Spleen (tissue), 7 donors: ENCODE measurements around the gene HNRNPA2B1.
A peak's percentile ranks its signal among the peaks of the same experiment; 100 is the strongest.

Source experiments
- CTCF ChIP-seq, 11 experiments: fragments of 200-600 bp in 7 of 11; fragments of 450-650 bp in 4 of 11; sonication (generic) in 4 of 11; IDR thresholded peaks in 8 of 11; conservative IDR thresholded peaks in 3 of 11; 1 replicate in 7 of 11; 2 replicates in 4 of 11; pipeline versions ENCODE4 v1.4.0 to v1.8.0; 2016 to 2021; ENCODE audit warnings: antibody characterized with exemption in 11 of 11, inconsistent platforms in 4 of 11, mild to moderate bottlenecking in 1 of 11
- POLR2A ChIP-seq, 3 donors: fragments of 450-650 bp; IDR thresholded peaks; one replicate each; pipeline ENCODE4 v1.5.1; 2017; ENCODE audit warnings: antibody characterized with exemption in 3 of 3, mild to moderate bottlenecking in 1 of 3
- POLR2AphosphoS5 ChIP-seq, 3 donors: sonication (generic); formaldehyde crosslinking; IDR thresholded peaks; one replicate each; pipeline ENCODE4 v1.5.1; 2017; ENCODE audit warnings: antibody characterized with exemption in 3 of 3
- donor health status: DM: no; HTN: no; CAD: no; lungs with moderate emphysema.
- donor health status: DM: no; HTN: no; CAD: no.
- donor health status: DM: no; HTN: no; CAD: no.

GRCh38 chr7:26182283-26182682 is 18.3 kb downstream of the HNRNPA2B1 start:
- no peak for TF ChIP-seq CTCF (IDR thresholded peaks at IDR 0.05 in 8 of 11, conservative IDR thresholded peaks at IDR 0.05 in 3 of 11)
- TF ChIP-seq POLR2A (IDR thresholded peaks at IDR 0.05), result no peak
- TF ChIP-seq POLR2AphosphoS5 (IDR thresholded peaks at IDR 0.05), result peak in 1 of 3 donors; percentile 68
